ENCODE data around the gene AP4M1.

- TF ChIP-seq BRCA1 (IDR thresholded peaks at IDR 0.05; ENCODE audit: low read depth, low read length) (no peak), LARP7 (IDR thresholded peaks at IDR 0.05) (no peak), SKIL (IDR thresholded peaks at IDR 0.05; ENCODE audit: low read depth, poor library complexity, severe bottlenecking) (no peak), RAD21 (IDR thresholded peaks at IDR 0.05; ENCODE audit: insufficient read depth, low read depth, low read length) (no peak), TAF1 (IDR thresholded peaks at IDR 0.05; ENCODE audit: borderline replicate concordance, low read depth, low read length) (no peak), ESRRA (IDR thresholded peaks at IDR 0.05; ENCODE audit: low read length) (no peak), SPI1 (IDR thresholded peaks at IDR 0.05; ENCODE audit: borderline replicate concordance, insufficient read depth, low read depth, low read length) (no peak), POLR2A (IDR thresholded peaks at IDR 0.05; ENCODE audit: low read depth, low read length) (no peak), SIN3A (IDR thresholded peaks at IDR 0.05; ENCODE audit: low read depth, low read length) (no peak), FOXM1 (IDR thresholded peaks at IDR 0.05; ENCODE audit: low read depth, low read length) (no peak), REST (IDR thresholded peaks at IDR 0.05; ENCODE audit: low read depth, low read length) (no peak)
- TF ChIP-seq, protein P1, sequence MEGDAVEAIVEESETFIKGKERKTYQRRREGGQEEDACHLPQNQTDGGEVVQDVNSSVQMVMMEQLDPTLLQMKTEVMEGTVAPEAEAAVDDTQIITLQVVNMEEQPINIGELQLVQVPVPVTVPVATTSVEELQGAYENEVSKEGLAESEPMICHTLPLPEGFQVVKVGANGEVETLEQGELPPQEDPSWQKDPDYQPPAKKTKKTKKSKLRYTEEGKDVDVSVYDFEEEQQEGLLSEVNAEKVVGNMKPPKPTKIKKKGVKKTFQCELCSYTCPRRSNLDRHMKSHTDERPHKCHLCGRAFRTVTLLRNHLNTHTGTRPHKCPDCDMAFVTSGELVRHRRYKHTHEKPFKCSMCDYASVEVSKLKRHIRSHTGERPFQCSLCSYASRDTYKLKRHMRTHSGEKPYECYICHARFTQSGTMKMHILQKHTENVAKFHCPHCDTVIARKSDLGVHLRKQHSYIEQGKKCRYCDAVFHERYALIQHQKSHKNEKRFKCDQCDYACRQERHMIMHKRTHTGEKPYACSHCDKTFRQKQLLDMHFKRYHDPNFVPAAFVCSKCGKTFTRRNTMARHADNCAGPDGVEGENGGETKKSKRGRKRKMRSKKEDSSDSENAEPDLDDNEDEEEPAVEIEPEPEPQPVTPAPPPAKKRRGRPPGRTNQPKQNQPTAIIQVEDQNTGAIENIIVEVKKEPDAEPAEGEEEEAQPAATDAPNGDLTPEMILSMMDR (IDR thresholded peaks at IDR 0.05 in 2 of 3, conservative IDR thresholded peaks at IDR 0.05 in 1 of 3; ENCODE audit: control insufficient read depth in 2 of 3, extremely low read depth in 1 of 3, insufficient read depth in 1 of 3, low read depth in 3 of 3, low read length in 3 of 3), result no peak
- TF ChIP-seq, protein P2, sequence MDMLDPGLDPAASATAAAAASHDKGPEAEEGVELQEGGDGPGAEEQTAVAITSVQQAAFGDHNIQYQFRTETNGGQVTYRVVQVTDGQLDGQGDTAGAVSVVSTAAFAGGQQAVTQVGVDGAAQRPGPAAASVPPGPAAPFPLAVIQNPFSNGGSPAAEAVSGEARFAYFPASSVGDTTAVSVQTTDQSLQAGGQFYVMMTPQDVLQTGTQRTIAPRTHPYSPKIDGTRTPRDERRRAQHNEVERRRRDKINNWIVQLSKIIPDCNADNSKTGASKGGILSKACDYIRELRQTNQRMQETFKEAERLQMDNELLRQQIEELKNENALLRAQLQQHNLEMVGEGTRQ (IDR thresholded peaks at IDR 0.05; ENCODE audit: borderline replicate concordance, low read depth, low read length), result no peak
- TF ChIP-seq, protein P3, sequence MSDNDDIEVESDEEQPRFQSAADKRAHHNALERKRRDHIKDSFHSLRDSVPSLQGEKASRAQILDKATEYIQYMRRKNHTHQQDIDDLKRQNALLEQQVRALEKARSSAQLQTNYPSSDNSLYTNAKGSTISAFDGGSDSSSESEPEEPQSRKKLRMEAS (IDR thresholded peaks at IDR 0.05; ENCODE audit: low read depth, low read length), result no peak
Measured at GRCh38 chr7:100122568-100122967, 21.1 kb downstream of the AP4M1 start.
